Panc1 (cell line): Measurements from ENCODE around the gene MGAT1. TPM values are rescaled to one million over a fixed set of nuclear protein-coding genes. Genes with fewer than 3 reads are reported as not detected.
A peak's percentile ranks its signal among the peaks of the same experiment; 100 is the strongest.

Source experiments
- ATAC-seq: fragments of 200-7000 bp; cut with Tn5 transposase; 2 replicates; pipeline ENCODE4 v1.9.1; 2020; ENCODE audit warnings: mild to moderate bottlenecking, moderate library complexity
- BruUV-seq: library from RNA; stranded (reverse); fragments of 400-500 nt; replicated peaks from 2 replicates; lab custom pipeline; 2021; lab: Mats Ljungman, UMichigan
- CTCF ChIA-PET: fragments of 300-600 bp; sonication (Branson Sonifier 250); formaldehyde crosslinking; loops from one replicate; lab custom pipeline; 2022; ENCODE audit warnings: antibody characterized with exemption; lab: Charles Lee
- POLR2A ChIA-PET: fragments of 300-600 bp; sonication (Branson Sonifier 250); formaldehyde crosslinking; loops from one replicate; lab custom pipeline; 2022; ENCODE audit warnings: antibody characterized with exemption; lab: Charles Lee
- DNase-seq: peaks from one replicate; pipeline ENCODE4 v3.0.0-alpha.2; 2010; ENCODE audit warnings: low read depth, low spot score
- H3K27ac ChIP-seq: 2 replicates; pipeline ENCODE4 v1.5.1; 2011; ENCODE audit warnings: mild to moderate bottlenecking, low read length, inconsistent platforms
- H3K27me3 ChIP-seq: fragments of 200-500 bp; sonication (Bioruptor generic); 2 replicates; pipeline ENCODE4 v1.6.0; 2014; ENCODE audit warnings: low read length, inconsistent platforms; ENCODE audit not compliant: control insufficient read depth, insufficient read depth
- H3K36me3 ChIP-seq: fragments of 200-500 bp; sonication (Bioruptor generic); 2 replicates; pipeline ENCODE4 v1.5.1; 2014; ENCODE audit warnings: inconsistent platforms, mild to moderate bottlenecking, low read length, moderate library complexity; ENCODE audit not compliant: control insufficient read depth, insufficient read depth
- H3K4me1 ChIP-seq: 2 replicates; pipeline ENCODE4 v1.5.1; 2011; ENCODE audit warnings: inconsistent platforms, mild to moderate bottlenecking, low read length, moderate library complexity; ENCODE audit not compliant: control insufficient read depth, insufficient read depth
- H3K4me3 ChIP-seq, 2 experiments: 2 replicates each; pipeline ENCODE4 v1.5.1; 2011 to 2012; ENCODE audit warnings: low read depth in 2 of 2, low read length in 2 of 2, mild to moderate bottlenecking in 2 of 2, inconsistent platforms in 1 of 2, moderate library complexity in 1 of 2
- H3K9me3 ChIP-seq: fragments of 200-500 bp; sonication (Bioruptor generic); 2 replicates; pipeline ENCODE4 v1.5.1; 2014; ENCODE audit warnings: low read depth, mild to moderate bottlenecking, inconsistent platforms, low read length, moderate library complexity; ENCODE audit not compliant: control insufficient read depth, insufficient read depth
- POLR2AphosphoS5 ChIP-seq: IDR thresholded peaks from 2 replicates; pipeline ENCODE4 v1.6.1; 2012; ENCODE audit warnings: mild to moderate bottlenecking, low read depth, low read length, moderate library complexity
- SIN3A ChIP-seq: IDR thresholded peaks from 2 replicates; pipeline ENCODE4 v1.6.1; 2012; ENCODE audit warnings: low read depth, mild to moderate bottlenecking, low read length, moderate library complexity, borderline replicate concordance; ENCODE audit not compliant: insufficient read depth
- TCF7L2 ChIP-seq: IDR thresholded peaks from 2 replicates; pipeline ENCODE4 v1.6.1; 2011; ENCODE audit warnings: mild to moderate bottlenecking, low read depth, low read length, inconsistent platforms
- in situ Hi-C: cut with HindIII; loops from 2 replicates; pipeline ENCODE4 v1.10.0; 2016; ENCODE audit warnings: low sequenced_read_pairs, low pct_unique_long_range_greater_than_20kb
- intact Hi-C: fragments of 100-400 bp; cut with micrococcal nuclease; formaldehyde crosslinking; loops from one replicate; pipeline ENCODE4 v1.10.0; 2022; ENCODE audit not compliant: unreplicated experiment
- total RNA-seq: library from RNA; stranded (reverse); gene quantifications from one replicate; pipeline ENCODE4 v1.2.1, GENCODE V29; 2021; ENCODE audit not compliant: unreplicated experiment
- TF ChIP-seq, protein P1 (sequence below): fragments of 450-650 bp; IDR thresholded peaks from 2 replicates; pipeline ENCODE4 v1.5.1; 2017; ENCODE audit warnings: mild to moderate bottlenecking
- TF ChIP-seq, protein P2 (sequence below), 2 experiments: IDR thresholded peaks; 2 replicates each; pipeline ENCODE4 v1.6.1; 2011 to 2012; ENCODE audit warnings: low read depth in 2 of 2, control low read depth in 1 of 2, low read length in 1 of 2, mild to moderate bottlenecking in 1 of 2, moderate library complexity in 1 of 2; ENCODE audit not compliant: insufficient read depth in 1 of 2

Gene MGAT1
- total RNA-seq, 1 experiment from 2014 or later: 113 TPM

DNA sequence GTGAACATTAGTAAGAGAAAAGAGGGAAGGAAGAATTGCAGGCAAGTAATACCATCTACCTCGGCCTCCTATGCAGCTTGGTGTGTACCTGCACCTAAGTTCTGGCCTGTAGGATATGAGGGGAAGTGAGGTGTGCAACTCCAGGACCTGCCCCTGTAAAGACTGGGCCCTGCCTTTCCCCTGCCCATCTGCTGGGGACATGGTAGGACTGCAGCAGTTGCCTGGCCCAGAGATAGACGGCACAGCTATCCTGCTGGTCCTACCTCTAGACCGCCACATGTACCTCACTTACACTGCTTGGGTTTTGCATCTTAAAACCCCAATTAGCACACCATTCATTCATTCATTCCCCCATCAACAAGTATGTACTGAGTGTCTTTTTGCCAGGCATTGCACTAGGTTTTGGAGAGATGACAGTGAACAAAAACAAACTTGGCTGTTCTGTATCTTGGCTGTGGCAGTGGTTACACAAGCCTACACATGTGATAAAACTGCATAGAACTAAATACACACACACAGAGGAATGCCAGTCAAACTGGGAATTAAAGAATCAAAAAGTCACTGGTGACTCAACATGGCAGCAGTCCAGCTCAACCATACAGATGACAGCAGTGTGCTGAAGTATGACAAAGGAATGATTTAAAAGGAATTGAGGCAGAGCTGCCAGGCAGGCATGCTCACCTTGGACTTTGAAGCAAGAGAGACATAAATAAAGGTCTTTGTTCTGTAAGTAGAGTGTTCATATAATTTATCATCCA lies 23.3 kb upstream of the MGAT1 start:
- ChIA-PET POLR2A (no interaction called here), CTCF (interaction anchor here (0.6 kb wide), 1 partner anchor 47 kb away, joined by 4 read pairs; no protein-coding TSS in a partner anchor)
- Histone ChIP-seq H3K27ac (no peak overlapping the region), H3K4me3 (no peak overlapping the region), H3K4me1 (no peaks in the 10 kb centered on the region; the same call in 1 of the 2 replicates), H3K27me3 (no peaks in the 10 kb centered on the region), H3K36me3 (peaks cover under 1% of the 10 kb centered on the region; the same call in 1 of the 2 replicates), H3K9me3 (peaks cover 10% of the 10 kb centered on the region; the same call in 1 of the 2 replicates)
- BruUV-seq: no TSS peak
- TF ChIP-seq TCF7L2: no peak
- TF ChIP-seq, protein P1, sequence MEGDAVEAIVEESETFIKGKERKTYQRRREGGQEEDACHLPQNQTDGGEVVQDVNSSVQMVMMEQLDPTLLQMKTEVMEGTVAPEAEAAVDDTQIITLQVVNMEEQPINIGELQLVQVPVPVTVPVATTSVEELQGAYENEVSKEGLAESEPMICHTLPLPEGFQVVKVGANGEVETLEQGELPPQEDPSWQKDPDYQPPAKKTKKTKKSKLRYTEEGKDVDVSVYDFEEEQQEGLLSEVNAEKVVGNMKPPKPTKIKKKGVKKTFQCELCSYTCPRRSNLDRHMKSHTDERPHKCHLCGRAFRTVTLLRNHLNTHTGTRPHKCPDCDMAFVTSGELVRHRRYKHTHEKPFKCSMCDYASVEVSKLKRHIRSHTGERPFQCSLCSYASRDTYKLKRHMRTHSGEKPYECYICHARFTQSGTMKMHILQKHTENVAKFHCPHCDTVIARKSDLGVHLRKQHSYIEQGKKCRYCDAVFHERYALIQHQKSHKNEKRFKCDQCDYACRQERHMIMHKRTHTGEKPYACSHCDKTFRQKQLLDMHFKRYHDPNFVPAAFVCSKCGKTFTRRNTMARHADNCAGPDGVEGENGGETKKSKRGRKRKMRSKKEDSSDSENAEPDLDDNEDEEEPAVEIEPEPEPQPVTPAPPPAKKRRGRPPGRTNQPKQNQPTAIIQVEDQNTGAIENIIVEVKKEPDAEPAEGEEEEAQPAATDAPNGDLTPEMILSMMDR: no peak
- TF ChIP-seq POLR2AphosphoS5: no peak
- TF ChIP-seq SIN3A: no peak
- TF ChIP-seq, protein P2, sequence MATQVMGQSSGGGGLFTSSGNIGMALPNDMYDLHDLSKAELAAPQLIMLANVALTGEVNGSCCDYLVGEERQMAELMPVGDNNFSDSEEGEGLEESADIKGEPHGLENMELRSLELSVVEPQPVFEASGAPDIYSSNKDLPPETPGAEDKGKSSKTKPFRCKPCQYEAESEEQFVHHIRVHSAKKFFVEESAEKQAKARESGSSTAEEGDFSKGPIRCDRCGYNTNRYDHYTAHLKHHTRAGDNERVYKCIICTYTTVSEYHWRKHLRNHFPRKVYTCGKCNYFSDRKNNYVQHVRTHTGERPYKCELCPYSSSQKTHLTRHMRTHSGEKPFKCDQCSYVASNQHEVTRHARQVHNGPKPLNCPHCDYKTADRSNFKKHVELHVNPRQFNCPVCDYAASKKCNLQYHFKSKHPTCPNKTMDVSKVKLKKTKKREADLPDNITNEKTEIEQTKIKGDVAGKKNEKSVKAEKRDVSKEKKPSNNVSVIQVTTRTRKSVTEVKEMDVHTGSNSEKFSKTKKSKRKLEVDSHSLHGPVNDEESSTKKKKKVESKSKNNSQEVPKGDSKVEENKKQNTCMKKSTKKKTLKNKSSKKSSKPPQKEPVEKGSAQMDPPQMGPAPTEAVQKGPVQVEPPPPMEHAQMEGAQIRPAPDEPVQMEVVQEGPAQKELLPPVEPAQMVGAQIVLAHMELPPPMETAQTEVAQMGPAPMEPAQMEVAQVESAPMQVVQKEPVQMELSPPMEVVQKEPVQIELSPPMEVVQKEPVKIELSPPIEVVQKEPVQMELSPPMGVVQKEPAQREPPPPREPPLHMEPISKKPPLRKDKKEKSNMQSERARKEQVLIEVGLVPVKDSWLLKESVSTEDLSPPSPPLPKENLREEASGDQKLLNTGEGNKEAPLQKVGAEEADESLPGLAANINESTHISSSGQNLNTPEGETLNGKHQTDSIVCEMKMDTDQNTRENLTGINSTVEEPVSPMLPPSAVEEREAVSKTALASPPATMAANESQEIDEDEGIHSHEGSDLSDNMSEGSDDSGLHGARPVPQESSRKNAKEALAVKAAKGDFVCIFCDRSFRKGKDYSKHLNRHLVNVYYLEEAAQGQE (IDR thresholded peaks at IDR 0.05; ENCODE audit: insufficient read depth in 1 of 2, low read depth in 2 of 2, low read length in 1 of 2): no peak
- intact Hi-C loops (no loop called here), in situ Hi-C loops (no loop called here)
- DNase-seq (peak; percentile 84), ATAC-seq (peak; percentile 59)

DNA sequence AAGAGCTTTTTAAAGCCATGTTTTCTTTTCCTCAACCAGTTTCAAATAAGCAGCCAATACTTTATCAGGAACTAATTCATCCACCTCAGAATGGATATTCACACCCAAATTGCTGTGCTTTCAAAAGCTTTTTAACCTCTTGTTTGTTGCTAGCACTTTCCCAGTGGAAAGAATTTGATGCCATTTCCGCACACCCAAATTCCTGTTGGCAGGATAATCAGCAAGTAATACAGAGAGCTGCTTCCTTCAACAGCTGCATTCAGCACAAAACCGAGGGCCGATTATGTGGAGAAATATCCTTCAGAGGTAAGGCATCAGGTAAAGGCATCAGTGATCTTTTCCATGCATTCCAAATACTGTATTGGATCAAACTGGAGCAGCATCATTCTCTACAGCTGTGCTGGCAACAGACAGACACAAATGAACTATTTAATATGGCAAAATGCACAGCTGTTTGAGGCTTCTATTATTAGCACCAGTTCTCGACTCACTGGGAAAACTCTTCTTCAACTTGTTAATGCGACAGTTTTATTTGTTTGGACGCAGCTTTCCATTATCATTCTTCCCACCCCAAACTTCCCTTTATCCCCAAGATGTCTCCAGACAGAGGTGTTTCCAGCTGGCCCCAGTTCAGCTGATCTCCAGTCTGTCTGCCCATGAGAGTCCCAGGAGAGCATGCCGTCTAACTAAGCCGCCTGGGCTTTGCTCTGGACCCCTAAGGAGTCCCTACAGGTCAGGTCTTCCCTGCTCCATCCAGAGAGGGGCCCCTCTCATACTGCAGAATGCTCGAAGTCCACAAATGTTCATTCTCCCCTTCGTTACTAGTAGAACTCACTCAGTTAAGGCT lies 22.2 kb upstream of the MGAT1 start:
- TF ChIP-seq, protein P1: no peak
- no peak for TF ChIP-seq TCF7L2
- TF ChIP-seq SIN3A: no peak
- TF ChIP-seq POLR2AphosphoS5: no peak
- TF ChIP-seq, protein P2 (IDR thresholded peaks at IDR 0.05; ENCODE audit: insufficient read depth in 1 of 2, low read depth in 2 of 2, low read length in 1 of 2): no peak
- no TSS peak for BruUV-seq
- H3K9me3 ChIP-seq: peaks cover 6% of the 10 kb centered on the region; the same call in 1 of the 2 replicates
- DNase-seq (no peak), ATAC-seq (no peak)
- no peaks in the 10 kb centered on the region for H3K27me3 ChIP-seq
- intact Hi-C loops (no loop called here), in situ Hi-C loops (no loop called here)
- ChIA-PET CTCF (no interaction called here), POLR2A (no interaction called here)
- H3K4me1 ChIP-seq: no peaks in the 10 kb centered on the region; the same call in 1 of the 2 replicates
- H3K4me3 ChIP-seq: no peak overlapping the region
- no peaks in the 10 kb centered on the region for H3K36me3 ChIP-seq
- H3K27ac ChIP-seq: no peak overlapping the region
